MCF 10A (cell line): ENCODE measurements around the gene MTMR4. TPM values are rescaled to one million over a fixed set of nuclear protein-coding genes. Genes with fewer than 3 reads are reported as not detected.

Experiments
- BruUV-seq: library from RNA; stranded (reverse); fragments of 400-500 nt; replicated peaks from 2 replicates; lab custom pipeline; 2021; lab: Mats Ljungman, UMichigan
- CTCF ChIA-PET: fragments of 300-600 bp; sonication (Branson Sonifier 250); formaldehyde crosslinking; extraction: SDS; loops from one replicate; lab custom pipeline; 2021; ENCODE audit warnings: antibody characterized with exemption, inconsistent platforms; lab: Yijun Ruan, JAX
- POLR2A ChIA-PET: fragments of 300-600, 350-650 bp; sonication (Branson Sonifier 250); formaldehyde crosslinking; extraction: SDS; loops from one replicate; lab custom pipeline; 2020; ENCODE audit warnings: antibody characterized with exemption, inconsistent platforms; lab: Yijun Ruan, JAX
- DNase-seq: peaks from one replicate; pipeline ENCODE4 v3.0.0-alpha.2; 2018; ENCODE audit not compliant: unreplicated experiment
- H3K27ac Mint-ChIP-seq: one replicate; pipeline ENCODE4 v1.8.0; 2022; ENCODE audit warnings: mild to moderate bottlenecking, low read depth, mixed read lengths; ENCODE audit not compliant: unreplicated experiment
- H3K27me3 Mint-ChIP-seq: one replicate; pipeline ENCODE4 v1.8.0; 2022; ENCODE audit warnings: mixed read lengths; ENCODE audit not compliant: insufficient read depth, unreplicated experiment
- H3K36me3 Mint-ChIP-seq: one replicate; pipeline ENCODE4 v1.8.0; 2022; ENCODE audit warnings: mild to moderate bottlenecking, moderate library complexity, mixed read lengths; ENCODE audit not compliant: insufficient read depth, unreplicated experiment
- H3K4me1 Mint-ChIP-seq: one replicate; pipeline ENCODE4 v1.8.0; 2022; ENCODE audit warnings: mixed read lengths; ENCODE audit not compliant: insufficient read depth, unreplicated experiment
- H3K4me3 Mint-ChIP-seq: one replicate; pipeline ENCODE4 v1.8.0; 2022; ENCODE audit warnings: mild to moderate bottlenecking, moderate library complexity, mixed read lengths; ENCODE audit not compliant: unreplicated experiment
- H3K9me3 Mint-ChIP-seq: one replicate; pipeline ENCODE4 v1.8.0; 2022; ENCODE audit warnings: mixed read lengths; ENCODE audit not compliant: unreplicated experiment
- intact Hi-C: fragments of 100-400 bp; cut with micrococcal nuclease; formaldehyde crosslinking; loops from 2 replicates; pipeline ENCODE4 v1.14.1; 2022
- total RNA-seq: library from RNA; stranded (reverse); gene quantifications from 2 replicates; pipeline ENCODE4 v1.2.3, GENCODE V29; 2022
- TF ChIP-seq, protein P1 (sequence below): fragments of 200-600 bp; IDR thresholded peaks from one replicate; pipeline ENCODE4 v1.8.0; 2022; ENCODE audit warnings: antibody characterized with exemption, mild to moderate bottlenecking; ENCODE audit not compliant: unreplicated experiment

The MTMR4 gene
- total RNA-seq, 1 experiment from 2014 or later: 38.1 TPM

DNA sequence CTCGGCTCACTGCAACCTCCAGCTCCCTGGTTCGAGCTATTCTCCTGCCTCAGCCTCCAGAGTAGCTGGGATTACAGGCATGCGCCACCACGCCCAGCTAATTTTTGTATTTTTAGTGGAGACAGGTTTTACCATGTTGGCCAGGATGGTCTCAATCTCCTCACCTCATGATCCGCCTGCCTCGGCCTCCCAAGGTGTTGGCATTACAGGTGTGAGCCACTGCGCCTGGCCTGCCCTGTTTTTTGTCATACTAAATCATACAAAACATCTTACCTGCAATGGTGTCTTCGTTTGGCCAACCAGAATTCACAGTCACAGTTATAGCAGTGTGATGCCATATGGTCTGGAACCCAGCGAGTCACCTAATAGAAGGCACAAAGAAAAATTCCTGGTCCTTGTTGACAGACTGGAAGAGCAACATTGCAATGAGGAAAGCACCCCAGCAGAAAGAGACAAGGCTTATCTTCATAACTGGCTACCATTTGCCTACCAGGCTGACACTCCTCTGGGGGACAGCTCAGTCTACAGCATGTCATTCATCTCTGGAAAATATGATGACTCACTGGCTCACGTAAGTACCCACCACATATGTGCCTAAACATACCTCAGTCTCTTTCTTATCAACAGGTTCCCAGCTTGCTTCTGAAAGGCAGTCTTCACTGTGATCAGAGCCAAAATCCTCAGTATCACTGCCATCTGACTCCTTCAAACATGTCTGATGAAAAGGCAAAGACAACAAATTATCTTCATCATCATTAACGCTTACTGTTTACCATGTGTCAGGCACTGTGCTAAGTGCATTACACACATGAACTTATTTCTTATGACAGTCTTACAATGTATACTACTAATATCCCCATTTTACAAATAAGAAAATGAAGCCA lies 22.0 kb downstream of the MTMR4 start:
- ChIA-PET POLR2A (interaction anchor here (0.5 to 0.6 kb wide), 2 partner anchors 242 to 1904 kb away, joined by 3 to 4 read pairs; no protein-coding TSS in a partner anchor), CTCF (no interaction called here)
- no peak for DNase-seq
- Mint-ChIP-seq H3K4me3 (no peak overlapping the region), H3K27me3 (no peaks in the 10 kb centered on the region), H3K36me3 (peaks cover 85% of the 10 kb centered on the region), H3K27ac (no peak overlapping the region), H3K4me1 (no peaks in the 10 kb centered on the region), H3K9me3 (no peaks in the 10 kb centered on the region)
- TF ChIP-seq, protein P1, sequence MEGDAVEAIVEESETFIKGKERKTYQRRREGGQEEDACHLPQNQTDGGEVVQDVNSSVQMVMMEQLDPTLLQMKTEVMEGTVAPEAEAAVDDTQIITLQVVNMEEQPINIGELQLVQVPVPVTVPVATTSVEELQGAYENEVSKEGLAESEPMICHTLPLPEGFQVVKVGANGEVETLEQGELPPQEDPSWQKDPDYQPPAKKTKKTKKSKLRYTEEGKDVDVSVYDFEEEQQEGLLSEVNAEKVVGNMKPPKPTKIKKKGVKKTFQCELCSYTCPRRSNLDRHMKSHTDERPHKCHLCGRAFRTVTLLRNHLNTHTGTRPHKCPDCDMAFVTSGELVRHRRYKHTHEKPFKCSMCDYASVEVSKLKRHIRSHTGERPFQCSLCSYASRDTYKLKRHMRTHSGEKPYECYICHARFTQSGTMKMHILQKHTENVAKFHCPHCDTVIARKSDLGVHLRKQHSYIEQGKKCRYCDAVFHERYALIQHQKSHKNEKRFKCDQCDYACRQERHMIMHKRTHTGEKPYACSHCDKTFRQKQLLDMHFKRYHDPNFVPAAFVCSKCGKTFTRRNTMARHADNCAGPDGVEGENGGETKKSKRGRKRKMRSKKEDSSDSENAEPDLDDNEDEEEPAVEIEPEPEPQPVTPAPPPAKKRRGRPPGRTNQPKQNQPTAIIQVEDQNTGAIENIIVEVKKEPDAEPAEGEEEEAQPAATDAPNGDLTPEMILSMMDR: no peak
- BruUV-seq: no TSS peak
- intact Hi-C loops: no loop called here

DNA sequence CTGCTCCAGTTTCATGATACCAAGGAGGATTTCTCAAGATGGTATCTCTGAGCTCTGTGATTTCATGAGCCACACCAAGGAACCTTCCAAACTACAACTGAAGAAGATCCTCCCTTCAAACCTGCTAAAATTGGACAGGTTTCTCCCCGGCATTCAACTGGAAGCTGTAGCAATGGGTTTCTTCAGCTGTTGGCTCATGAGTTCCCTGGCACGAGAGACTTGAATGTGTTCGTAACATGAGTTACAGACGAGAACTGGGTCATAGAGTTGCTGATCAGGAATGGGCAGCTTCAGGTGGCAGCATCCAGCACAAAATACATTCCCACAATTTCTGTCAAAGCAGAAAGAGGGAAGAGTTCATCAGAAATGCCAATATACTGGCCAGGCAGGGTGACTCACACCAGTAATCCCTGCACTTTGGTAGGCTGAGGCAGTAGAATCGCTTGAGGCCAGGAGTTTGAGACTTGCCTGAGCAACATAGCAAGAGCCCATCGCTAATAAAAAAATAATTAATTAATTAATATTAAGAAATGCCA lies 22.9 kb downstream of the MTMR4 start:
- peaks cover 77% of the 10 kb centered on the region for H3K36me3 Mint-ChIP-seq

DNA sequence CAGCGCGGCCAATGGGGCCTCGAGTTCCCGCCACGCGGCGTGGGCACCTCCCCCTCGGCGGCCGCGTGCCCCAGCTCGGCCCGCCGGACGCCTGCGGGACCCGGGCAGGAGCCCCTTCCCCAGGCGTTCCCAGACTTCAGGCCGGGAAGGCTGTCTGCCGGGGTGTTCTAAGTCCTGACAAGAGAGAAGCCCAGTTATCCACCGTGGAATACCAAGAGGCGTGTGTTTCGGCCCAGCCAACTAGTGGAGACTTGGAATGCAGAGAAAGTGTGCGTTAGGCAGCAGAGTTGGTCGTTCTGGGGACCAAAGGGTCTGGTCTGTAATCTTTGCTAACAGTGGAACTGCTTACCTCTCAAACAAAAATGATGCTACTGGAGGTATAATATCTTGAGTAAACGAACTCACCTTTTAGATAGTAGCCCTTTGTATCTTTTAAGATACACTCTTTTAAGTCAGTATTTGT lies 26.0 kb downstream of the MTMR4 start:
- Mint-ChIP-seq H3K4me1 (no peaks in the 10 kb centered on the region), H3K27me3 (peaks cover 11% of the 10 kb centered on the region), H3K36me3 (peaks cover 46% of the 10 kb centered on the region), H3K9me3 (no peaks in the 10 kb centered on the region), H3K27ac (no peak overlapping the region), H3K4me3 (no peak overlapping the region)
- intact Hi-C loops: no loop called here
- ChIA-PET CTCF (interaction anchor here (0.6 kb wide), 1 partner anchor 34 kb away, joined by 3 read pairs; no protein-coding TSS in a partner anchor), POLR2A (no interaction called here)
- no TSS peak for BruUV-seq
- TF ChIP-seq, protein P1: no peak
- DNase-seq: no peak

More for the DNA sequence above, 22.9 kb downstream of the MTMR4 start:
- H3K27me3 Mint-ChIP-seq: no peaks in the 10 kb centered on the region
- no peak overlapping the region for H3K4me3 Mint-ChIP-seq
- ChIA-PET CTCF (interaction anchor here (0.6 kb wide), 1 partner anchor 12 kb away, joined by 3 read pairs; no protein-coding TSS in a partner anchor), POLR2A (no interaction called here)
- no peak overlapping the region for H3K27ac Mint-ChIP-seq
- intact Hi-C loops: no loop called here
- H3K9me3 Mint-ChIP-seq: no peaks in the 10 kb centered on the region
- H3K4me1 Mint-ChIP-seq: no peaks in the 10 kb centered on the region
- no peak for DNase-seq
- TF ChIP-seq, protein P1: no peak
- BruUV-seq: no TSS peak
